Common myeloid progenitor, CD34-positive (primary cell): ENCODE results near the gene SLC19A1.

Source experiments
- CTCF ChIA-PET: fragments of 350-600 bp; sonication (Branson Sonifier 250); formaldehyde crosslinking; loops from one replicate; lab custom pipeline; 2021; ENCODE audit warnings: antibody characterized with exemption; lab: Charles Lee
- POLR2A ChIA-PET: fragments of 350-600 bp; sonication (Branson Sonifier 250); formaldehyde crosslinking; loops from one replicate; lab custom pipeline; 2021; ENCODE audit warnings: antibody characterized with exemption; lab: Charles Lee
- DNase-seq, 3 donors: peaks; one replicate each; pipeline versions ENCODE4 v3.0.0 to v3.0.0-alpha.2; 2013
- H3K27ac ChIP-seq, 2 experiments: 1 replicate in 1 of 2; 2 replicates in 1 of 2; pipeline ENCODE4 v1.7.0; 2013; ENCODE audit warnings: inconsistent platforms in 2 of 2, low read length in 2 of 2, mild to moderate bottlenecking in 2 of 2, low read depth in 1 of 2, moderate library complexity in 1 of 2; ENCODE audit not compliant: severe bottlenecking in 2 of 2, insufficient read depth in 1 of 2, poor library complexity in 1 of 2
- H3K27me3 ChIP-seq, 5 experiments: replicated peaks in 2 of 5; 1 replicate in 3 of 5; 2 replicates in 2 of 5; pipeline versions ENCODE4 v1.6.1 to v1.7.0; 2013; ENCODE audit warnings: low read length in 4 of 5, mild to moderate bottlenecking in 2 of 5, moderate library complexity in 2 of 5, inconsistent platforms in 1 of 5; ENCODE audit not compliant: insufficient read depth in 5 of 5, control insufficient read depth in 4 of 5
- H3K36me3 ChIP-seq, 4 experiments: 1 replicate in 2 of 4; 2 replicates in 2 of 4; pipeline versions ENCODE4 v1.6.1 to v1.7.0; 2013; ENCODE audit warnings: low read length in 3 of 4, control low read depth in 1 of 4, mild to moderate bottlenecking in 1 of 4; ENCODE audit not compliant: control insufficient read depth in 4 of 4, insufficient read depth in 4 of 4
- H3K4me1 ChIP-seq, 4 experiments: 1 replicate in 3 of 4; 2 replicates in 1 of 4; pipeline versions ENCODE4 v1.6.1 to v1.7.1; 2013; ENCODE audit warnings: low read length in 3 of 4, mild to moderate bottlenecking in 3 of 4, control low read depth in 1 of 4, inconsistent platforms in 1 of 4, moderate library complexity in 1 of 4; ENCODE audit not compliant: control insufficient read depth in 4 of 4, insufficient read depth in 4 of 4; ENCODE audit errors: control extremely low read depth in 1 of 4
- H3K4me3 ChIP-seq, 7 experiments: 1 replicate in 4 of 7; 2 replicates in 3 of 7; pipeline versions ENCODE4 v1.5.1 to v1.7.0; 2013; ENCODE audit warnings: mild to moderate bottlenecking in 7 of 7, low read length in 6 of 7, moderate library complexity in 6 of 7, inconsistent platforms in 2 of 7, low read depth in 2 of 7, control low read depth in 1 of 7; ENCODE audit not compliant: insufficient read depth in 4 of 7, control insufficient read depth in 1 of 7; ENCODE audit errors: extremely low read depth in 1 of 7
- H3K9me3 ChIP-seq, 5 experiments: 1 replicate in 4 of 5; 2 replicates in 1 of 5; pipeline versions ENCODE4 v1.6.1 to v1.7.1; 2013; ENCODE audit warnings: low read length in 4 of 5, mild to moderate bottlenecking in 2 of 5, inconsistent platforms in 1 of 5, low read depth in 1 of 5, moderate library complexity in 1 of 5; ENCODE audit not compliant: control insufficient read depth in 4 of 5, insufficient read depth in 2 of 5; ENCODE audit errors: control extremely low read depth in 1 of 5
- WGBS: methylation state at CpG from one replicate; pipeline ENCODE4 v1.1.5; 2013; ENCODE audit not compliant: insufficient coverage; 5-methylcytosine and 5-hydroxymethylcytosine counted together

The SLC19A1 gene

GRCh38 chr21:45457832-45458172 is 84.4 kb downstream of the SLC19A1 start:
- WGBS, result 85% methylated on average over 6 of the region's 9 CpGs
- DNase-seq, result no peak
- no peak overlapping the region for H3K27ac ChIP-seq
- ChIA-PET POLR2A (no interaction called here), CTCF (interaction anchor here (0.6 to 1.5 kb wide), 3 partner anchors 19 to 321 kb away, joined by 3 to 4 read pairs (median 3); no protein-coding TSS in a partner anchor)
- peaks cover 0 to 8% (median 3%) of the 10 kb centered on the region in 4 experiments for H3K4me1 ChIP-seq
- H3K36me3 ChIP-seq, result no peaks in the 10 kb centered on the region
- H3K27me3 ChIP-seq, result peaks cover 0 to 5% (median 0%) of the 10 kb centered on the region in 5 experiments
- H3K9me3 ChIP-seq, result peaks cover under 1 to 18% (median 8%) of the 10 kb centered on the region in 5 experiments
- H3K4me3 ChIP-seq, result no peak overlapping the region

- no peak overlapping the region for H3K4me3 ChIP-seq
- 95% methylated on average over 21 of the region's 25 CpGs for WGBS
- no peak for DNase-seq
- H3K27me3 ChIP-seq, result peaks cover 0 to 5% (median 0%) of the 10 kb centered on the region in 5 experiments
- peaks cover 0 to 8% (median 3%) of the 10 kb centered on the region in 4 experiments for H3K4me1 ChIP-seq
- no peaks in the 10 kb centered on the region for H3K36me3 ChIP-seq
- H3K9me3 ChIP-seq, result peaks cover 0 to 13% (median 6%) of the 10 kb centered on the region in 5 experiments
- POLR2A ChIA-PET, result no interaction called here
- CTCF ChIA-PET, result interaction anchor here (0.6 to 1.5 kb wide), 3 partner anchors 20 to 320 kb away, joined by 3 to 4 read pairs (median 3); no protein-coding TSS in a partner anchor
- no peak overlapping the region for H3K27ac ChIP-seq
Measured at GRCh38 chr21:45457161-45457831, 84.9 kb downstream of the SLC19A1 start.

GRCh38 chr21:45456584-45457160 is 85.6 kb downstream of the SLC19A1 start:
- no peak overlapping the region for H3K27ac ChIP-seq
- H3K4me1 ChIP-seq, result peaks cover 0 to 8% (median 3%) of the 10 kb centered on the region in 4 experiments
- CTCF ChIA-PET, result interaction anchor here (1.5 kb wide), 1 partner anchor 21 kb away, joined by 4 read pairs; no protein-coding TSS in a partner anchor
- H3K9me3 ChIP-seq, result peaks cover 0 to 7% (median 5%) of the 10 kb centered on the region in 5 experiments
- WGBS, result 93% methylated on average over 36 of the region's 38 CpGs
- H3K36me3 ChIP-seq, result no peaks in the 10 kb centered on the region
- no peak overlapping the region for H3K4me3 ChIP-seq
- POLR2A ChIA-PET, result no interaction called here
- DNase-seq, result no peak
- H3K27me3 ChIP-seq, result peaks cover 0 to 5% (median 0%) of the 10 kb centered on the region in 5 experiments

- DNase-seq, result no peak
- Histone ChIP-seq H3K27ac (no peak overlapping the region), H3K9me3 (peaks cover 0 to under 1% (median 0%) of the 10 kb centered on the region in 5 experiments), H3K36me3 (no peaks in the 10 kb centered on the region), H3K4me1 (peaks cover 0 to 8% (median 3%) of the 10 kb centered on the region in 4 experiments), H3K4me3 (no peak overlapping the region), H3K27me3 (peaks cover 0 to 5% (median 0%) of the 10 kb centered on the region in 5 experiments)
- 85% methylated on average over 45 of the region's 47 CpGs for WGBS
- ChIA-PET POLR2A (no interaction called here), CTCF (interaction anchor here (1.2 kb wide), 1 partner anchor 12 kb away, joined by 4 read pairs; no protein-coding TSS in a partner anchor)
Measured at GRCh38 chr21:45455674-45456583, 86.3 kb downstream of the SLC19A1 start.

GRCh38 chr21:45454926-45455673 is 87.1 kb downstream of the SLC19A1 start:
- H3K36me3 ChIP-seq, result no peaks in the 10 kb centered on the region
- WGBS, result 38% methylated on average over 15 of the region's 23 CpGs
- peaks cover 0 to 8% (median 3%) of the 10 kb centered on the region in 4 experiments for H3K4me1 ChIP-seq
- H3K9me3 ChIP-seq, result no peaks in the 10 kb centered on the region
- no peak overlapping the region for H3K4me3 ChIP-seq
- H3K27me3 ChIP-seq, result peaks cover 0 to 5% (median 0%) of the 10 kb centered on the region in 5 experiments
- ChIA-PET POLR2A (no interaction called here), CTCF (interaction anchor here (1.2 kb wide), 1 partner anchor 11 kb away, joined by 4 read pairs; no protein-coding TSS in a partner anchor)
- peak in 2 of 3 donors; percentile 50 to 67 for DNase-seq
- H3K27ac ChIP-seq, result no peak overlapping the region
